ENCODE data around the gene BACH2.
"Not testable (repeated sequence)": the region's sequence is repeated elsewhere in the genome, so short reads cannot be mapped to it uniquely, and the experiment has no call there.

The BACH2 gene

DNA sequence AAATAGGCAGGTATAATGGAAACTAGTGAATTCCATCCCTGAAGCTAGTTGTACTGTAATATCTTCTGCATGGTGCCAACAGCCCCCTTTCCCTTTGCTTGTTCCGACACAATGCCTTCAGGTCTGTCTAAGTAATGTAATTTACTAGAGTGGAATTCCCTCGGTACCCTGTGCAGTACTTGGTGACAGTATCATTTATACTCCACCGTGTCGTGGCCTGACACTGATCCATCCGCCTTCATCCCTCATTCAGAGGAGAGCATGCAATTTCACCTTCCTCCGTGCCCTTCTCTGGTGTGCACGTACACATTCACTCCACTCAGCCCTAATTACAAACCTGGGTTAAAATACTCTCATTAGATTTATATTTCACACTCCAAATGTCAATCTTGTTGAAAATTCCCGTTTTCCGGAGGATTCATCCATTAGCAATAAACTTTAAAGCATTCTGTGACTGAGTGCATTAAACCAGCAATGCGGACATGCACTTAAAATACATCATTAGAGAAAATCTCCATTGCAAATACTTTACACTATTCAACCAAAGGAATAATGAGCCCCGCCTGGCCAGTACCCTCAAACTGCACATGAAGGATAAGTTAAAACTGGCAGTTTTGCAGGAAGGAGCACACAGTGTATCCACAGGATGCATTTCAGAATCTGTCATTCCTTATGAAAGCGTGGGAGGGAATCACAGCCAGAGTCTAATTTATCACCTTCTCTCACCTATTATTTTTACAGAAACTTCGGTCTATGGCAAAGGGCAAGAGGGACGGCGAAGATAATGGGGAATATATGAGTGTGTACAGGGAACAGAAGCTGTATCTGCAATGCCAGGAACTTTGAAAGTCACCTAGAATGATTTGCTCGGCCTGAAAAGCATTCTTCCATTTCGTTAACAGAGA is 219.9 kb downstream of the BACH2 start:
- DNase-seq (ENCODE audit: low read depth in 1 of 2, low spot score in 1 of 2) = no peak

DNA sequence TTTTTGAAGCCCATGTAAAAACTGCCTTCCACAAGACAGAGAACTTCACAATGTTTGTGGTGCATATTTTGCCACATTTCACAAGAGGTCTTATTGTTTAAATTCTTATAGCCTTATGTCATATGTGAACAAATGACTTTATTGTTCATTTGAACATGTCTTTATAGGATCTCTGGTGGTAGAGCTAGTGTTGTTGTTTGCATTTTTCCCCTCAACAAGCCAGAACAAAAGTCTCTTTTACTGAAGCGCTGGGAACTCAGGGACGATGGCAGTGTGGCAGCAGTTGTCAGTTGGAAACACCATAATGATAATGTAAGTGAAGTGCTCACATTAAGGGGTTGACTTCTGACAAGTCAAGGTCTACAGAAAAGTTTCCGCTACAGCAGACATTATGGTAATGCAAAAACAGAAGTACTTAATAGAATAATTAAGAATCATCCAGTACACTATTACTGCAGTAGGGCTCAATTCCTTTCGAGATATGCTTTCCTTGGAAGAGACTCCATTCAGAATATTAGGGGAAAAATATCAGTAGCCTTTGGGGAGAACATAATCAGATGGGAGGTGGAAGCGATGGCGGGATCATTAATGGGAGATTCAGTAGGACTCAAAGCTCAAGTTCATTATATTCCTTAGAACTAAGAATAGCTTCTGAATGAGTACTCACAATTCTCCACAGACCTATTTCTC is 222.3 kb downstream of the BACH2 start:
- no peak for DNase-seq (ENCODE audit: low read depth in 1 of 2, low spot score in 1 of 2)

DNA sequence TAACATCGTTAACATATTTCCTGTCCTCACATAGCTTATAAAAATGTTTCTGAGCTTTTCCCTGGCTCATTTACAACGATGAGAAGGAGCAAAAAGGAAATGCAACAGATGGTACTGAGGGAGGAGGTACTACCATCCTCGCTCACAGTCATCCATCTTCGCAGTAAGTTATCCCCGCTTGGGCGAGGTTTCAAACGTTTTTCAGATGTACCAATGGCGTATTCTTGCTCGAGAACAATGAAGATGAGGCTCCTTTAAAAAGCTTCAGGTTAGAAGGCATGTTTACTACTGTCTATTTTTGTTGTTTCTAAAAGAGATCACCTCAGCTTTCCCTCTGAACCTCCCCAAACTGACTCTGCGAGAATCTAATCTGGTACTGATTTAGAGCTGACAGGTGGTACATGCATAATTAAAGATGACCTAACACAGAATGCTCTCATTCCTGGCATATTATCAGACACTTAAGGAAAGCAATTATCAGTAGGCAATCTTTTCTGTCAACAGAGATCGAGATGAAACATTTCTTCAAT is 223.6 kb downstream of the BACH2 start:
- no peak for DNase-seq (ENCODE audit: low read depth in 1 of 2, low spot score in 1 of 2)

DNA sequence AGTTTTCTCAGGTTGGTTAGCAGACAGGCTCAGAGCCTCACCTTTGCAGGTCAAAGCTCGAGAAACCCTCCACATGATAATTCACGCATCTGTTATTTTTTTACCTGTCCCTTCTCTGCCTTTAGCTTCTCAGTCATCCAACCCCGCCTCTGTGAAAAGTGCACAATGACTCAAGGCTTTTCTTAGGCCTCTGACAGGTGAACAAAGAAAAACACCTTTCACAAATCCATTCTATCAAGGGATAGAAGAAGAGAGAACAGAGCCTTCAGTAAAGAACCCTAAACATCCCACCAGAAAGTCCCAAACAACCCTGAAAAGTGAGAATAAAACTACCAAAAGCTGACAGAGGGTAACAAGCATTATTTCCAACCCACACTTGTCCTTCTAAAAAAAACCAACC is 224.1 kb downstream of the BACH2 start:
- no peak for DNase-seq (ENCODE audit: low read depth in 1 of 2, low spot score in 1 of 2)

DNA sequence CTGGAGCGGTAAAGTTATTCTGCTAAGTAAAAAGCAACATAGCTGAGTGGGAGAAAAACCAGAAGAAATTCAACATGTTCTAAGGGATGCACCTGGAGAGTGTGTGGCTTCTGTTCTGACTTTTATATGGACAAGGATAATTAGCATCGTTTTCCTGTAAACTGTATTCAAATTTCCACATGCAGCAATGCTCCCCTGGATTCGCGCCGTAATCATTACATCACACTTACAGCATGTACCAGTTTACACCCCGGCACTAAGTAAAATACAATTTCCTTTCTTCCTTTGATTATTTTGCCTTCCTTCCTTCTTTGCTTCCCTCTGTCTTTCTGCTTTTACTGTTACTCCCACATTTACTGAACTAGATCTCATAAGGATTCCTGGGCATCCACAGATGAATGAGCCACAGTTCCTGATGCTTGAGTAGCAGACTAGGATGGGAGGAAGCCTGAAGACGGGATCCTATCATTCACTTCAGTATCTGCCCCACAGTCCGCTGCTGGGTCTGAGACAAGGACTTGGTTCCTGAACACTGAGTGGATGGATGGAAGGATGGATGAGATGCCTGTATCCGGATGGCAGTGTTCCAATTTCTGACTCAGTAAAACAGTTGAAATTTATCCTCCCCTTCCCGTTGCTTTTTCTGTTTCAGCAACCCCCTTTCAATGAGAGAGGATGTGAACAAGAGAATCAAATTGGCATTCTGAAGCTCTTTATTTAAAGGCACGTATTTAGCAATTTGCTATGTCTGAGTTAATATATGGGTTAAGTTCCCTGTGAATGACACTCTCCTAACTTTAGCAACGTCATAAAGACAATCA is 227.7 kb downstream of the BACH2 start:
- DNase-seq (ENCODE audit: low read depth in 1 of 2, low spot score in 1 of 2) = no peak

DNA sequence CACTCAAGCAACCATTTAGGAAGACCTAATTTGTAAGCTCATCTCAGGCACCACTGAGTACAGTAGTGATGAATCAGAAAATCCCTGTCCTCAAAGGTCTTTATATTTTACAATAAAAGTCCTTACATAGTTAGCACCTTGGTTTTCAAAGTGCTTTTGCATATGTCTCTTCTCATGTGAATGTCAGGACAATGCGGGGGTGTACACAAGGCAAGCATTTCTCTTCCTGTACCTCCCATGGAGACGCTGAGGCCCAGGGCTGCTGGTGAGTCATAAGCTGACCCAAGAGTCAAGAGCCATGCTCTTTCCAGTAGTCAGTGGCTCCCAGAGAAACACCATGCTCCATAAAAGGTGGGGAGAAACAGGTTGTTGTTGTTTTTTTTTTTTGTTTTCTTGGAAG is 228.4 kb downstream of the BACH2 start:
- DNase-seq (ENCODE audit: low read depth in 1 of 2, low spot score in 1 of 2) = no peak

DNA sequence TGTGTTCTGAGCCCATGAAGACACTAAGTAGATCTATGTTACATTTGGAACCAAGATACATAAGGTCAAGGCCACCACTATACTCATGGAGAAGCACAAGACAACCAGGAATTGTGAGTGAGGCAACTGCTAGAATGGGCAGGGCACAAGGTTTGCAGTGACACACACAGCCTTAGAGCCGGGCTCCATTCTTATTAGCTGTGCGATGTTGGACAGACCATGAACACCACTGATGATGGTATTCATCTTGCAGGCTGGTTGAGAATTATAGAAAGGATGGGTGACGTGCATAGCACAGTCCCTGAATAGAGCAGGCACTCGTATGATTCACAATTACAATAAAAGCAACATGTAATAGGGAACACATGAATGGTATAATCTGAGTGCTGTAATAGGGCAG is 229.9 kb downstream of the BACH2 start:
- DNase-seq (ENCODE audit: low read depth in 1 of 2, low spot score in 1 of 2) = no peak

DNA sequence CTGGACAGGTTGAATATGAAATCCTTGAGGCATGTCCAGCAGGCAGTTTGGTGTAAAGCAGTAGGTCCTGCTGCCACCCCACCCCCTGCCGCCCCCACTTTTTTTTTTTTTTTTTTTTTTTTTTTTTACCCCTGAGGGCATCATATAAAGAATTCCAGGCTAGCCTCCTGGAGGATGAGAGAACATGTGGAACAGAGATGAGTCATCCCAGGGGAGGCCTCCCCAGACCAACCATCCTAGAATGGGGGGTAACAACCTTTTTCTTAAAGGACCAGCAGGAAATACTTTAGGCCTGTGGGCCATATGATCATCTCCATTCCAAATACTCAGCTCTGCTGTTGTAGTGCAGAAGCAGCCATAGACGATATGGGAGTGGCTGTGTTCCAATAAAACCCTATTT is 231.5 kb downstream of the BACH2 start:
- no peak for DNase-seq (ENCODE audit: low read depth in 1 of 2, low spot score in 1 of 2)

DNA sequence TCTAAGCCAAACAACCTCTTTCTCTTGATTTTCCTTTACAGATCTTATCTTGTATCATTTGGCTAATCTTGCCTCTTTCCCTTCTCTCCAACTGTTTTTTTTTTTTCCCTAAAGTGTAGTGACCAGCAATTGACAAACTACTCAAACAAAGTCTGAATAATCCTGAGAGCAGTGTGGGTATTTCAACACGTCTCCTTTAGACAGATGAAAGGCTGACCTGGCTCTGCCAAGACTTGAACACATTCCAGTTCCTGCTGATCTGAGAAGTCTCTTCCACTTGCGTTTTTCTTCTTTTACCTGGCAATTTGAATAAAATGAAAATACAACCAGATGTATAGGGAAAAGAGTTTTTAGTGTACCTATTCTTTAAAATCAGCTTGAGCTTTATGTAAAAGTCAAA is 234.0 kb downstream of the BACH2 start:
- no peak for DNase-seq (ENCODE audit: low read depth in 1 of 2, low spot score in 1 of 2)

DNA sequence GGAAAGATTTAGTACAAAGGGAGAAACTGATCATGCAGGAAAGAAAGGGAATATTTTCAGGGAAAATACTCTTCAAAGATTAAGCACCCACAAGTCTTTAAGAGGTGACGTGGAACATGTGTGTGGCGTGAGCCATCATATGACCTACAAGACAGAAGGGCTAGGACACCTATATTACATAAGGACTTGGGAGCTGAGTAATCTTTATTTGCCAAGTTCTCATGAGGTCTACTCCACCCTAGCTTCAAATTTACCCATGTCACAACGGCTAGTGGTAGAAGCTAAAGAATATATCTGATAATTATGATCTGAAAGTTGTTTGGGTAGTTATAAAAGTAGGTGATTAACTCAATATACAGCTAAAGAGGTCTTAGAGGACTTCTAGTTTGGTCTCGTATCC is 234.6 kb downstream of the BACH2 start:
- DNase-seq (ENCODE audit: low read depth in 1 of 2, low spot score in 1 of 2) = no peak

DNA sequence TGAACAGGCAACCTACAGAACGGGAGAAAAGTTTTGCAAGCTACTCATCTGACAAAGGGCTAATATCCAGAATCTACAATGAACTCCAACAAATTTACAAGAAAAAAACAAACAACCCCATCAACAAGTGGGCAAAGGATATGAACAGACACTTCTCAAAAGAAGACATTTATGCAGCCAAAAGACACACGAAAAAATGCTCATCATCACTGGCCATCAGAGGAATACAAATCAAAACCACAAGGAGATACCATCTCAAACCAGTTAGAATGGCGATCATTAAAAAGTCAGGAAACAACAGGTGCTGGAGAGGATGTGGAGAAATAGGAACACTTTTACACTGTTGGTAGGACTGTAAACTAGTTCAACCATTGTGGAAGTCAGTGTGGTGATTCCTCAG is 237.5 kb downstream of the BACH2 start:
- not testable (repeated sequence) for DNase-seq (ENCODE audit: low read depth in 1 of 2, low spot score in 1 of 2)

DNA sequence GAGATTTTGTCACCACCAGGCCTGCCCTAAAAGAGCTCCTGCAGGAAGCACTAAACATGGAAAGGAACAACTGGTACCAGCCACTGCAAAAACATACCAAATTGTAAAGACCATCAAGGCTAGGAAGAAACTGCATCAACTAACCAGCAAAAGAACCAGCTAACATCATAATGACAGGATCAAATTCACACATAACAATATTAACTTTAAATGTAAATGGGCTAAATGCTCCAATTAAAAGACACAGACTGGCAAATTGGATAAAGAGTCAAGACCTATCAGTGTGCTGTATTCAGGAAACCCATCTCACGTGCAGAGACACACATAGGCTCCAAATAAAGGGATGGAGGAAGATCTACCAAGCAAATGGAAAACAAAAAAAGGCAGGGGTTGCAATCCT is 240.7 kb downstream of the BACH2 start:
- not testable (repeated sequence) for DNase-seq (ENCODE audit: low read depth in 1 of 2, low spot score in 1 of 2)

DNA sequence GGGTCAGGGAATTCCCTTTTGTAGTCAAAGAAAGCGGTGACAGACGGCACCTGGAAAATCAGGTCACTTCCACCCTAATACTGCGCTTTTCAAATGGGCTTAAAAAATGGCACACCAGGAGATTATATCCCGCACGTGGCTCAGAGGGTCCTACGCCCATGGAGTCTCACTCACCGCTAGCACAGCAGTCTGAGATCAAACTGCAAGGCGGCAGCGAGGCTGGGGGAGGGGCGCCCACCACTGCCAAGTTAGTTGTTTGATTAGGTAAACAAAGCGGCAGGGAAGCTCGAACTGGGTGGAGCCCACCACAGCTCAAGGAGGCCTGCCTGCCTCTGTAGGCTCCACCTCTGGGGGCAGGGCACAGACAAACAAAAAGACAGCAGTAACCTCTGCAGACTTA is 242.4 kb downstream of the BACH2 start:
- DNase-seq (ENCODE audit: low read depth in 1 of 2, low spot score in 1 of 2) = not testable (repeated sequence)

DNA sequence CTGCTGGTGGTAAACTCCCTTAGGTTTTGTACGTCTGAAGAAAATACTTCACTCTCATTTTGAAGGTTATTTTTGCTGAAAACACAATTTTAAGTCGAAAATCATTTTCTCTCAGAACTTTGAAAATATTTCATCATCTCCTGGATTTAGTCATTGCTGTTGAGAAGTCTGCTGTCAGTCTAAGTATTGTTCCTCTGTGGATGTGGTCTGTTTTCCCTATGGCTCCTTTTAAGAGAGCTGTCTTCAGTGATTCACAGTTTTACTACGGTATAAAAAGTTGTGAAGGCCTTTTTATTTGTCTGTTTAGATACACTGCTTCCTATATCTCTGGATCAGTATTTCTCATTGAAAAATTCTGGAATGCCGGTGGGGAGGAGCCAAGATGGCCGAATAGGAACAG is 243.0 kb downstream of the BACH2 start:
- DNase-seq (ENCODE audit: low read depth in 1 of 2, low spot score in 1 of 2) = no peak

DNA sequence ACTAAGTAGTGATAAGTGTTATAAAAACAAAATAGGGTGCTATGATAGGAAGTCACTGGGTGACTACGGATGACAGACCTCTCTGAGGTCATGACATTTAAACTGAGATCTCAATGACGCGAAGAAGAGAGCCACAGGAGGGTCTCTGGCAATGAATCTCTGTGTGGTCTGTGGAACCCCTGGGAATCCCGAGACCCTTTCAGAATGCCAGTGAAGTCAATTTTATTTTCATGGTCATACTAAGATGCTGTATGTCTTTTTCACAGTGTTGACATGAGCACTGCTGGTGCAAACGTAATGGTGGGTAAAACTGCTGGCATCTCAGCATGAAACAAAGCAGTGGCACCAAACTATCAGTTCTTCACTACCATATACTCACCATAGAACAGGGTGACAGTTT is 247.3 kb downstream of the BACH2 start:
- no peak for DNase-seq (ENCODE audit: low read depth in 1 of 2, low spot score in 1 of 2)

DNA sequence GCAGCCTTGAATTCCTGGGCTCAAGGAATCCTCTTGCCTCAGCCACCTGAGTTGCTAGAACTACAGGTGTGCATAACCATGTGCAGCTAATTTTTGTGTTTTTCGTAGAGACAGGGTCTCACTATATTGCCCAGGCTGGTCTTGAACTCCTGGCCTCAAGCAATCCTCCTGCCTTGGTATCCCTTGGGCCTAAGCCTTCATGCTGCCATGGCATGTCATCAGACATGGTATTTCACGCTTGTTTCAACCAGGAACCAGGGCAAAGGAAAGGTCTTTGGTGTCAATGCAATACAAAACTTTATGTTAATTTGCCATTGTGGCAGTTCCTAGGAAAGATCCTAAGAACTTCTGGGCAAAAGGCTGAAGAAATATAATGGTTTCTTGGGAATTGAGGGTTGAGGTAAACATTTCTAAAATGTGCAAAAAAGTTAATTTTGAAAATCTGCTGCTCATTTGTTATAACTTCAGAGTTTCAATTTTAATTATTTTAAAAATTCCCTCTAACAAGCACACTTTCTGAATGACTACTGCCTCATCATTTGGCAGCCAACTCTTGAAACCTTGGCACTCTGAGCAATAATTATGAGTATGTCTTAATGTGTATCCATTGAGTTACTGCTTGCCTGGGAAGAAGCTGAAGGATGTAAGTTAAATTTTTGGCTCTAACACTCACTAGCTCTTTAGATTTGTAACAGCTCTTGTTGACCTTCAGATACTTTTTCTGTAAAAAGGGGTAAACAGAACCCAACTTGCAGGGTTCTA is 248.3 kb downstream of the BACH2 start:
- DNase-seq (ENCODE audit: low read depth in 1 of 2, low spot score in 1 of 2) = no peak

DNA sequence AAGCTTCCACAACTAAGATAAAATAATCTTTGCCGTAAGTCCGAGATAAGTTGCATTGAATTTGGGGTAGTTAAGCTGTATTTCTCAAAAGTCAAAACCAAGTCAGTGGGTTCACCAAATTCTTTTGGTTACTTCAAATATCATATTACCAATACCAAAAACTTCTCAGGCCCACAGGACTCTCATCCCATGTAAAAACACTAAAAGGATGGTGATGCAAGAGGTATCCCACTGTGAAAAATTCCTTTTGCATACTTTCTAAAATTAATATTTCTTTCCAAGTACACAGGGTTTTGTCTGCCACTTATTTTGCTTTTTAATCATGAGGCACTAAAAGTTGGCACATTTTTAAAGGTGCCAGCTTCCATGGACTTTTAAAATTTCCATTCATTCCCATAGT is 251.1 kb downstream of the BACH2 start:
- no peak for DNase-seq (ENCODE audit: low read depth in 1 of 2, low spot score in 1 of 2)

DNA sequence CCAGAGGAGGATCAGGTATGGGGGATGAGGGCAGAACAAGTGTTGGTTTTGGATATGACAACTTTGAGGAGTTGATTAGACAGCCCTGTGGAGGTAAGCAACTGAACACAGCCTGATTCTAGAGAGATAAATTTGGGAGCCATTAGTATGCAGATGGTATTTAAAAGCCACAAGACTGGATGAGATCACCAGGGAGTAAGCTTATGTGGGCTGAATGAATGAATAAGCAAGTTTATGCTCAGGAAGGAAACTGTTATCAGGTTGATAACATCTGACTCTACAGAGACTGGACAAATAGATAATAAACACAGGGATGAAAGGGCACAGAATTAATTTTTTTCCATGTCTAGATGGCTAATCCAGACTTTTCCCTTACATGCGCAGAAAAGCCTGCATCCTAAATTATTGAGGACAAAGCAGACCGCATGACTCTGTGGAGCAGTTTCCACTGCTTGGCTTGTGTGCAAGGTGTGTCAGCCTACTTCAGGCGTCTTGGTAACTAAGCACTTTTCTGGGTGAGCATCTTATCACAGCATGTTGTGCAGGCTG is 251.7 kb downstream of the BACH2 start:
- DNase-seq (ENCODE audit: low read depth in 1 of 2, low spot score in 1 of 2) = no peak

DNA sequence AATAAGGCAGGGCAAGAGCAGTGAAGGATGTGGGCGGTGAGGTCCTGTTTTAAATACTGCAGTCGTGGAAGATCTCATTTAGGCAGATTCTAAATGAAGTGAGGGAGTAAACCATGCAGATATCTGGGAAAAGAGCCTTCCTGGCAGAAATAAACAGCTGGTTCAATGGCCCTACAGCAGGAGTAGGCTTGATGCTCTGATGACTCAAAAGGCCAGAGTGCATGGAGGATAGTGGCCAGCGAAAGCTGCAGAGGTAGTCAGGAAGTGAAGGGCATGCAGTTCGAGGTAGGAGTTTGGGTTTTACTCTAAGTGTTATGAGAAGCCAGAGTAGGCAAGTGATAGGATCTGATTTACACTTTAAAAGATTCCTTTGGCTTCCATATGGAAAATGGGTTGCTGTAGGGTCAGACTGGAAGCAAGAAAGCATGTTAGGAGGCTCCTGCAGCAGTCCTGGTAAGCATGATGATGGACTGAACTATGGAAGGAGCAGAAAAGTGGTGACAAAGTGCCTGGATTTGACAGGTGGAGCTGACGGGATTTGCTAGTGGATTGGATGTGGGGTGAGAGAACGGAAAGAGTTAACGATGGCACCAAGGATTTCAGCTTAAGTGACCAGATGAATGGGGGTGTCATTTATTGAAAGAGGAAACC is 252.3 kb downstream of the BACH2 start:
- no peak for DNase-seq (ENCODE audit: low read depth in 1 of 2, low spot score in 1 of 2)

DNA sequence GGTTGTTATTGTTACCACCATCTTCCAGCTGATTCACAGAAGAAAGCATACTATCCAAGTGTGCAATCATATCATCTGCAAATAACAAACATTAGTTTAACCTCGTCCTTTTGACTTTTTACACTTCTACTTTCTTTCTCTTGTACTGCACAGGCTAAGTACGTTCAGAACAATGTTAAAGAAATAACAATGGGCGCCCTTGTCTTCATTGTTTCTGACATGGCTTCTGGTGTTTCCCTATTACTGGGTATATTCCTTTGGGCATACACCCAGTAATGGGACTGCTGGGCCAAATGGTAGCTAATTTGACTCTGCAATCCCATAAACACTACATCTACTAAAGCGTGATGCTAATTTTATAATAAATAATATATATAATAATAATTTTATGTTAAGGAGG is 255.7 kb downstream of the BACH2 start:
- DNase-seq (ENCODE audit: low read depth in 1 of 2, low spot score in 1 of 2) = no peak

Measured in stimulated activated CD4-positive, alpha-beta T cell treated with anti-CD3 and anti-CD28 coated beads, Interleukin-15, amount 100 ng/mL, for 1 hour (primary cell).